Thoracic aorta (tissue), 2 donors: ENCODE results near the gene KCNQ2. TPM values are rescaled to one million over a fixed set of nuclear protein-coding genes. Genes with fewer than 3 reads are reported as not detected.

Experiments used
- ATAC-seq: fragments of 150-250 bp; one replicate; pipeline ENCODE4 v1.8.0; 2017; ENCODE audit warnings: low read depth; ENCODE audit not compliant: insufficient number of reproducible peaks, low FRiP score
- DNase-seq: peaks from one replicate; pipeline ENCODE4 v3.0.0-alpha.2; 2020; ENCODE audit warnings: low spot score
- H3K27ac ChIP-seq, 2 donors: fragments of 200-600 bp; sonication (generic); 1 replicate in 1 of 2; 2 replicates in 1 of 2; pipeline ENCODE4 v1.5.1; 2016; ENCODE audit warnings: mild to moderate bottlenecking in 2 of 2, moderate library complexity in 2 of 2
- H3K27me3 ChIP-seq: fragments of 200-600 bp; sonication (generic); replicated peaks from 2 replicates; pipeline ENCODE4 v1.6.0; 2016; ENCODE audit warnings: mild to moderate bottlenecking; ENCODE audit not compliant: insufficient read depth
- H3K36me3 ChIP-seq: fragments of 200-600 bp; sonication (generic); one replicate; pipeline ENCODE4 v1.5.1; 2016
- H3K4me1 ChIP-seq, 2 donors: fragments of 200-600 bp; sonication (generic); 1 replicate in 1 of 2; 2 replicates in 1 of 2; pipeline versions ENCODE4 v1.5.1 to v1.6.0; 2016; ENCODE audit warnings: low read depth in 2 of 2, mild to moderate bottlenecking in 1 of 2; ENCODE audit not compliant: control insufficient read depth in 1 of 2
- H3K4me3 ChIP-seq: fragments of 200-600 bp; sonication (generic); 2 replicates; pipeline ENCODE4 v1.5.1; 2016; ENCODE audit warnings: mild to moderate bottlenecking
- H3K9me3 ChIP-seq: fragments of 200-600 bp; sonication (generic); 2 replicates; pipeline ENCODE4 v1.5.1; 2016
- CTCF ChIP-seq: fragments of 200-600 bp; sonication (generic); IDR thresholded peaks from one replicate; pipeline ENCODE4 v1.5.1; 2019; ENCODE audit warnings: antibody characterized with exemption
- total RNA-seq, 2 donors: library from RNA; depleted of rRNA; stranded (reverse); fragments of >200 nt; gene quantifications; one replicate each; pipeline versions ENCODE4 v1.1.0 to v1.2.3, GENCODE V29; 2016

KCNQ2 gene
- total RNA-seq, 2 donors from 2014 or later = not detected

GRCh38 chr20:63477944-63478343 is 5.5 kb upstream of the KCNQ2 start:
- H3K27me3 ChIP-seq = no peaks in the 10 kb centered on the region

GRCh38 chr20:63477061-63477616 is 4.7 kb upstream of the KCNQ2 start:
- ATAC-seq (no peak), DNase-seq (no peak)
- no peaks in the 10 kb centered on the region for H3K27me3 ChIP-seq
- no peaks in the 10 kb centered on the region for H3K36me3 ChIP-seq
- H3K9me3 ChIP-seq = no peaks in the 10 kb centered on the region
- H3K4me1 ChIP-seq = peaks cover 0 to 2% of the 10 kb centered on the region in 2 donors
- H3K4me3 ChIP-seq = no peak overlapping the region
- TF ChIP-seq CTCF = no peak
- H3K27ac ChIP-seq = no peak overlapping the region

More at GRCh38 chr20:63477944-63478343, 5.5 kb upstream of the KCNQ2 start:
- Histone ChIP-seq H3K9me3 (no peaks in the 10 kb centered on the region), H3K36me3 (no peaks in the 10 kb centered on the region), H3K27ac (no peak overlapping the region), H3K4me3 (no peak overlapping the region), H3K4me1 (no peaks in the 10 kb centered on the region)
- TF ChIP-seq CTCF = no peak
- no peak for DNase-seq
- no peak for ATAC-seq

GRCh38 chr20:63475209-63475608 is 2.8 kb upstream of the KCNQ2 start:
- H3K27ac ChIP-seq = no peak overlapping the region
- no peaks in the 10 kb centered on the region for H3K36me3 ChIP-seq
- ATAC-seq = no peak
- peaks cover 0 to 7% of the 10 kb centered on the region in 2 donors for H3K4me1 ChIP-seq
- no peak overlapping the region for H3K4me3 ChIP-seq
- no peak for TF ChIP-seq CTCF
- no peaks in the 10 kb centered on the region for H3K27me3 ChIP-seq
- no peak for DNase-seq
- no peaks in the 10 kb centered on the region for H3K9me3 ChIP-seq

GRCh38 chr20:63473555-63474449 is 1.3 kb upstream of the KCNQ2 start:
- ATAC-seq = no peak
- Histone ChIP-seq H3K27me3 (no peaks in the 10 kb centered on the region), H3K4me3 (no peak overlapping the region), H3K36me3 (no peaks in the 10 kb centered on the region), H3K9me3 (no peaks in the 10 kb centered on the region), H3K27ac (no peak overlapping the region), H3K4me1 (peaks cover 0 to 7% of the 10 kb centered on the region in 2 donors)
- no peak for DNase-seq
- no peak for TF ChIP-seq CTCF

GRCh38 chr20:63472862-63473390 is 471 bp upstream of the KCNQ2 start:
- no peak for TF ChIP-seq CTCF
- Histone ChIP-seq H3K4me1 (peaks cover 0 to 7% of the 10 kb centered on the region in 2 donors), H3K27me3 (no peaks in the 10 kb centered on the region), H3K4me3 (no peak overlapping the region), H3K27ac (no peak overlapping the region), H3K36me3 (no peaks in the 10 kb centered on the region), H3K9me3 (no peaks in the 10 kb centered on the region)
- ATAC-seq (no peak), DNase-seq (no peak)
